Non-pigmented ciliary epithelial cell (primary cell): ENCODE measurements around the gene GPR26.
"Not testable (repeated sequence)": the region's sequence is repeated elsewhere in the genome, so short reads cannot be mapped to it uniquely, and the experiment has no call there.

Experiments used
- DNase-seq: peaks from one replicate; pipeline ENCODE4 v3.0.0-alpha.2; 2010; ENCODE audit warnings: low read depth

The GPR26 gene

DNA sequence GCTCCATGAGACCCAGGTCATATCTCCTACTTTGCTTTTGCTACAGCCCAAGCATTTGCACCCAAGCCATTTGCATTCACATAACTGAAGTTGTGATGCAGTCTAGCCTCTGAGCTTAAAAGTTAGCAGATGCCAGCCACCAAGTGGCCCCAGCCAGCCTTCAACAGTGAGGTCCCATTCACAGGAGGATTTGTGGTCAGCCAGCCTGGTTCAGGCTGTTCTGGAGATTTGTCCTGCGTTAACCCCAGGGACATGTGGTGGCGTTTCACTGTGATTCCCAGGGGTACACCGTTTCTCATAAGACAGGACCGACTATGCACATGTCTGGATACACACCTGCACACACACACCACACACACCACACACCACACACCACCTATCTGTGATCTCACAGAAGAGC is 51.2 kb downstream of the GPR26 start:
- no peak for DNase-seq

DNA sequence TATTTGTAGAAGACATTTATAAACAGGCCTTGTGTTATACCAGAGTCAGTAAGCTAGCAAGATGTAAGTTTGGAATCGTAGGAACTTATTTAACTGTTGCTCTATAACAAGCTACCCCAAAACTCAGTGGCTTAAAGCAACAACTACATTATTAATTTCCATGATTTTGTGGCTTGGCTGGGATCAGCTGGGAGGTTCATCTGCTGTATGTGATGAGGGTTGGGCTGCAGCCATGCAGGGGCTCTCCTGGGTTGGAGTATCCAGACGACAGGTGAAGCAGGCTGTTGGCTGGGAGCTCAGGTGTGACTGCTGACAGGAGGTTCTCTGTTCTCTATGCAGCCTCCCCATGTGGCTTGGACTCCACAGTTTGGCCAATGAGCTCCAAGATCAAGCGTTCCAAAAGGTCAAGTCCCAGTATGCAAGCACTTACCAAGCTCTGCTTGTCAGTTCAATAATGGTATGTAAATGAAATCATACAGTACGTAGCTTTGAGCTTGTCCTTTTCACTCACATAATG is 52.4 kb downstream of the GPR26 start:
- no peak for DNase-seq

DNA sequence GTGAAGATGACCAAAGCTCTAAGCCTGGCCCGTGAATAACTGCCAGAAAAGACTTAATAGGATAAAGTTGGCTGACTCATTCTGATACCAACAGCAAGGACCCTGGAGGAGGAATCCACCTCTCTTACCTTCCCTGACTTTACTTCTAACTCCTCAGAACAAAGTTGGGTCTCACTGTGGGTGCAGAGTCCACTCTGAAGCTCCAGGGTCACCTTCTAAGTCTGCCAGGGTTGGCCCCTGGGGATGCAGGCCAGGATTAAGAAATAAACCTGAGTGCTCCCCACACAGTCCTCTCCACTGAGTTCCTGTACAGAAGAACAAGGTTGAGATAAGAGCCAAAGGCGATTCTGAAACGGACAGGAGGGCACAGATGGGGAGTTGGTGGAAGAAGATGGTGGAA is 54.4 kb downstream of the GPR26 start:
- no peak for DNase-seq

DNA sequence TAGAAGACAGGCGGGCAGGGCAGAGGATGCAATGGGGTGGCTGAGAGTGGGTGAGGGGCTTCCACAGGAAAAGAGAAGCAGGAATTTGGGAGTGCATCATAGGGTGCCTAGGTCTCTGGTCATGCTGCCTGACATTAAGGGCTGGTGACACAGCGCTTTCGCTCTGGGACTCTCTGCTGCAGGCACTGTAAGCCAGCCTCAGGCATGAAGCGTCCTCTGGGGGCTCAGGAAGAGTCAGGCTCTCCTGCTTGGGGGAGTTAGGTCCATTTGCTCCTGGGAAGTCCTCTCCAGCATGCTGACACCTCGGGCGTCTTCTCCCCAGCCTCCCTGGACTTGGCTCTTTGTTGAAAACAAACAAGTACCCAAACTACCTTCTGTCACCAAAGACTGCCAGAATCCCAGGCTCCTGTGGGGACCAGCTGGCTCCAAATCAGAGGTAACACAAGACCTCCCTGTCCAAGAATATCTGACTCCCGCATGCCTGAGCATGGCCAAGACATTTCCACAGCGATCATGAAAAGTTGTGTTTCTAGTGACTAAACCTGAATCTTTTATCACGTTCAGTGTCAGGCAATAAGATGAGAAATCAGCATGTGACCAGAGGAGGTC is 55.4 kb downstream of the GPR26 start:
- no peak for DNase-seq

DNA sequence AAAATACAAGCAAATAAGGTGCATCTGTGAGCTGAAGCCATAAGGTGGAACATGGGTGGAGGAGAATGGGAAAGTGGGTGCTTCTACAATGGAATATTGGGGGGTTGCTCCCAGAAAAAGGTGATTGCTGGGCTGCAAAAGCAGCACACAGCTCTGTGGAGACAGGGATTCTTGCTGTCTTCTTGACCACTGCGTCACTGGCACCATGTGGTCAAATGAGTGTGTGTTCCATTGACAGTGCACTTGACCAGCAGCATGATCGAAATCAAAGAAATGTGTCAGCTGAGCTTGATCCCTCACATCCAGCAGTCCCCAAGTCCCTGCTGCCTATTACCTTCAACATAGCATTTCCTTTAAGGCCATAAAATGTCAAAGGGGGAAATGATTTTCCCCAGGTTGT is 56.2 kb downstream of the GPR26 start:
- no peak for DNase-seq

DNA sequence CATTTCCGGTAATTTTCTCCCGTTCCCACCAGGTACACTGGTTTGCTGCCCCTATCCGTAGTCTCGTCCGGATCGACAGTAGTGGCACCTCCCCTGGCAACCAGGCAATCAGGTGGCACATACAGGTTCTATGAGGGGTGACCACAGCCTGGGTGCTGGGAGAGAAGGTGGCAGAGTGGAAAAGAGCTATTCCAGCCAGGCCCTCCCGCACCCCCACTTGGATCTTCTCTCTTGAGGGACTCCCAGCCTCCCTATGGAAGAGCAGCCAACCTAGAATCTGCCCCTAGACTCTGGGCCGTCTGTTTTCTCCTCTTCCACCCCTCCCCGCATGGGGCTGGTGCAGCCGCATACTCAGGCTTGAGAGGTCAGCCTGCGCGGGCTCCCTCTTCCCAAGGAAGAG is 58.6 kb downstream of the GPR26 start:
- no peak for DNase-seq

DNA sequence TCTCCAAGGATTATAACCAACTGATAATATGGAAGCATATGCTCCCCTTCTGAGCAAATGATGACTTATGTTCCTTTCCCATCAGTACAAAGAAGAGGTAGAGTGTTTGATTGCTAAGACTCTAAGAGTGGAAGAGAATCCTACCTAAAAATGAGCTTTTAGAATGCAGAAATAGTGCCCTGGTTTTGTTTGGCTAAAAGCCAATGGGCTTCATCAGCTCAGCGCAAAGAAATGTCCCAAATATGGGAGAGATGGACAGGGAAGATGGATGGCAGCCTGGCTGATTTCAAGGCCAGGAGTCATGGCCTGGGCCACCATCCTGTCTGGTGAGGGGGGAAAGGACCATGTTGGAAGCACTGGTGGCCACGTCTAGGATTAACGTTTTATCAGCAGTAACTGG is 60.2 kb downstream of the GPR26 start:
- DNase-seq = no peak

DNA sequence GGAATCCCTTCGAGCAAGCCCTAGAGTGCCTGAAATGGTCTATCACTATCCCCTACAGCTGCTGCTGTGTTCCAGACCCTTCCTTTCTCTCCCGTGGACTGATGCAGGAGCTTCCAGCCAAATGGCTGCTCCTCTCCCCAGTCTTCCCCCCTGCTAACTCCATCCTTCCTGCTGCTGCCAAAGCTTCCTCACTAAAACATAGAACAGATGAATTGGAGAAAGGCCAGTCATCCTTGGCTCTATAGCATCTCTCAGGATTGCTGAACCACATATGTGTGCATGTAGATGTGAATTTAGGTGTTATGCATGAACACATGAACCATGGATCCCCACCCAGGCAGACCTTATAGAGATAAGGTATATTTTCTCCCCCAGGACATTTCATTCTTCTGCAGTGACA is 60.7 kb downstream of the GPR26 start:
- DNase-seq = no peak

DNA sequence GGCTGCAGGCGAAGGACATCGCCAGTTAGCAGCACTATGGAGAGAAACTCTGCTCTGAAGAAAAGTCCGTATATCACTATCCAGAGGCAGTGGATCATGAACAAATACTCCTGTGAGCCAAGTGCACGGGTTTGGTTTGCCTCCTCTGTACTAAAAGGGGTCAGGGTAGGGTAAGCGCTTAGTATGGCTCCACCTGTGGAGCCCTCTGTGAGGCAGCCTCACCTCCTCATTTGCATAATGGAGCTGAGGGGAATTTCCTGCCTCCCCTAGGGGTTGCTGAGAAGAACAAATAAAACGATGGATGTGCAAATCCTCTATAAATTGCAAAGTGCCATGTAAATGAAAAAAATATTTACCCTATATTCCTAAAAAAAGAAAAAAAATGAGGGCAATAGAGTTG is 63.4 kb downstream of the GPR26 start:
- no peak for DNase-seq

DNA sequence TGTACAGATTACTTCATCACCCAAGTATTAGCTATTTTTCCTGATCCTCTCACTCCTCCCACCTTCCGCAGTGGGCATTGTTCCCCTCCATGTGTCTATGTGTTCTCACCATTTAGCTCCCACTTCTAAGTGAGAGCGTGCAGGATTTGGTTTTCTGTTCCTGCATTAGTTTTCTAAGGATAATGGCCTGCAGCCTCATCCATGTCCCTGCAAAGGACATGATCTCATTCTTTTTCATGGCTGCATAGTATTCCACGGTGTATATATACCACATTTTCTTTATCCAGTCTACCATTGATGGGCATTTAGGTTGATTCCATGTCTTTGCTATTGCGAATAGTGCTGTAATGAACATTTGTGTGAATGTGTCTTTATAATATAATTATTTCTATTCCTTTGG is 70.8 kb downstream of the GPR26 start:
- not testable (repeated sequence) for DNase-seq

DNA sequence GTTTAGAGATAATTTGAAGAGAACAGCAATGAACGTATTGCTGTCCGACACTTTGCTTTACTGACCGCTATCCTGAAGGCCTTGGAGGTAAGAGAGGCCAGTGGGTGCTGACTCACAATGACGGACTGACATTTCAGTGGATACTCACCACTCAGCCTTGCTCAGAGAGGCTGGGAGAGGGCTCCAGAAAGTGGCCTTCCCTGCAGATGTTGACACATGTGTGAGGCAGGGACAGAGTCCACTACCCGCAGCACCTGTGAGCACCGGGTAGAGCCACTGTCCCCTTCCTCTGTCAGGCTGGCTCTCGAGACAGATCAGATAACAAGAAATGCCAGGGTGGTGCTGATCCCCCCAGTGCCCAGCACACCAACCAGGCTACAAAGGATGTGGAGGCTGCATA is 75.0 kb downstream of the GPR26 start:
- DNase-seq = no peak

DNA sequence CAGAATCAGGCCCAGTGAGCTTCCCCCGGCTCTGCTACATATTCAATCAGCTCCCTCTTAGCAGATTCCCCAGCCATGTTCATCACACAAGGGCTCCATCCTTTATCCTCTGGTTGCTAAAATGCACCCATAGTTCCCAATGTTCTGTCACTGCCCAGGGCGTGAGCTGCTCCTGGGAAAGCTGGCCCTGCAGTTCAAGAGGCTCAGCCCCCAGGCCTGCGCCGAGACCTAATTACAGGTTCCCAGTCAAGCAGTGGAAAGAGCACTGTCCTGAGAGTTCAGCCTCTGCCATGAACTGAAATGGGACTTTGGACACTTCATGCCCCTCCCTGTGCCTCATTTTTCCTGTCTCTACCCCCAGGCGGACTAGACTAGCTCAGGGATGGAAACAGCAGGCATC is 75.6 kb downstream of the GPR26 start:
- DNase-seq = no peak

DNA sequence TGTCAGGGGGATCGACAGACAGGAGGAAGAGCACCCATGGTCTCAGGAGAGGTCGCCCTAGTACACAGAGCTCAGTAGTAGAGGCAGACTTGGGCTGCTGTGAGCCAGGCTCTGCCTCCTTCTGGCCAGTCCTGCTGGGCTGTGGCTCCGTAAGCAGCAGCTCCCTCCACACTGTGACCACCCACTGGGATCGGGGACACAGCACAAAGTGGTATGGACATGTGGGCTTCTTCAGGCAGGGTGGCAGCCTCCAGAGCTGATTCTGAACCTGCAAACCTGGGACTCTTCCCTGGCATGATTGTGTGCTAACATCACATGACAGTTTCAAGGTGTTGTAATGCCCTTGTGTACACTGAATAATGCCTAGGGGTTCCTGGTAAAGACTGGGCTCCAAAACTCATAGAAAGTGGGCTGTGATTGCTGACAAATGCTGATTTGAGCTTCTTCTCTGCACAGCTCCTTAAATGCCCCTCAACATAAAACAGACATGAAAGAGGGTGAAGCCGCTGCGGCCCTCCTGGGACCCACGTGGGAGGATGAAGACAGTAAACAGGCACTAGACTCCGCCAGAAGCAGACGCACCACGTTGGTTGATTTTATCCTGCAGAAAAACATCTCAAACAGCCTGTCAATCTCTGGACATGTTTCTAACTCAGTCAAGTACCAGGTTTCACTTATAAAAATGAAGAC is 76.7 kb downstream of the GPR26 start:
- no peak for DNase-seq

DNA sequence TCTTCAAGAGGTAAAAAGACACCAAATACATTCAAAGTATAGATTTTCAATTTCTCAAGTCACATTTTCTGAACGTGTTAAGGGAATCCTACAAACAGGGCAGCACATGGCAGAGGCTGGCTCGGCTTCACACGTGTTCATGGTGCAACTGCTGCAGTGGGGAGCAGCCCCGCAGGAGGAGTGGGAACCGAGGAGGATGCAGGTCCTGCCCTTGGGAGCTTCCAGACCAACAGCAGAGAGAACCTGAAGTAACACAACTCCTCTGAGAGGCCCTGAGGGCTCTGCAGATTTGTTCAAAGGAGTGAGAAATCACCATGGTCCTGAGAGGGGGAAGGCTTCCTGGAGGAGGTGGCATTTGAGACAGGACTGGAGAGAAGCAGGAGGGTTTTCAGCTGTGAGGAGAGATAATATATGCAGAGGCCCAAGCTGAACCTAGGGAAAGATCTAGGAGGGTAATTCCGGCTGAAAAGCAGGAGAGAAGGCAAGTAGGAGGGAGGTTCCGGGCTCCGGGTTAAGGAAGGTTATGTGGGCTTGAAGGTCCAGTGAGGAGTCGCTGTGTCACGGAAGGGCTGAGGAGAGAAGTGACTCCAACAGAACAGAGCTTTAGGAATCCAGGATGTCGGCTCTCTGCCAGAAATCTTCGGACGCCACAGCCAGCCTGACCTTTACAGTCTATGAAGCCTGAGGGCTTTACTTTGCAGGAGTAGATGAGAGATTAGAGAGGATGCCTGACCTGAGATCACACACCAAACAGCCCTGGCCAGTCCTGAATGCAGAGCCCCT is 77.5 kb downstream of the GPR26 start:
- DNase-seq = no peak

DNA sequence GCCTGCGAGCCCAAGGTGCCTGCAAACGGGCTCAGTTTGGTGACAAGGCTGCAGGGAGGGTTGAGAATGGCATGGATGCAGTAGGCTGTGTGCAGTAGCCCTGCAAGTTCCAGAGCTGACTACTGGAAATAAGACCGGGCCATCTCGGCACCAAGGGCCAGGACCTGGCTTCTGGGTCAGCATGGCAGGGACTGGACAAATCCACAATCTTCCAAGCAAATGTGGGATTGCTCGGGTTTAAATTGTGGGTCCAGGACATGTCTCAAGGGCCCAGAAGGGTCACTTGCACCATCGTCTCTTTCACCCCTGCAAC is 78.0 kb downstream of the GPR26 start:
- DNase-seq = no peak
